Calu3 (cell line): ENCODE measurements around the gene ITGB1. TPM values are rescaled to one million over a fixed set of nuclear protein-coding genes. Genes with fewer than 3 reads are reported as not detected.

Source experiments
- BruUV-seq: library from RNA; stranded (reverse); fragments of 400-500 nt; replicated peaks from 2 replicates; lab custom pipeline; 2021; lab: Mats Ljungman, UMichigan
- CTCF ChIA-PET: fragments of 300-600 bp; sonication (Branson Sonifier 250); formaldehyde crosslinking; loops from one replicate; lab custom pipeline; 2022; ENCODE audit warnings: antibody characterized with exemption; lab: Charles Lee
- DNase-seq: peaks from one replicate; pipeline ENCODE4 v3.0.0; 2022
- H3K27ac Mint-ChIP-seq: one replicate; pipeline ENCODE4 v1.8.0; 2022; ENCODE audit warnings: mixed read lengths; ENCODE audit not compliant: unreplicated experiment
- H3K27me3 Mint-ChIP-seq: one replicate; pipeline ENCODE4 v1.8.0; 2022; ENCODE audit warnings: mixed read lengths; ENCODE audit not compliant: unreplicated experiment
- H3K36me3 Mint-ChIP-seq: one replicate; pipeline ENCODE4 v1.8.0; 2022; ENCODE audit warnings: mild to moderate bottlenecking, moderate library complexity, mixed read lengths; ENCODE audit not compliant: insufficient read depth, unreplicated experiment
- H3K4me1 Mint-ChIP-seq: one replicate; pipeline ENCODE4 v1.8.0; 2022; ENCODE audit warnings: mild to moderate bottlenecking, low read depth, mixed read lengths; ENCODE audit not compliant: unreplicated experiment
- H3K4me3 Mint-ChIP-seq: one replicate; pipeline ENCODE4 v1.8.0; 2022; ENCODE audit warnings: mild to moderate bottlenecking, low read depth, moderate library complexity, mixed read lengths; ENCODE audit not compliant: unreplicated experiment
- H3K9me3 Mint-ChIP-seq: one replicate; pipeline ENCODE4 v1.8.0; 2022; ENCODE audit warnings: low read depth, mixed read lengths; ENCODE audit not compliant: unreplicated experiment
- CTCF ChIP-seq: fragments of 200-600 bp; IDR thresholded peaks from one replicate; pipeline ENCODE4 v1.8.0; 2022; ENCODE audit warnings: antibody characterized with exemption; ENCODE audit not compliant: unreplicated experiment
- intact Hi-C: fragments of 100-400 bp; cut with micrococcal nuclease; formaldehyde crosslinking; loops from one replicate; pipeline ENCODE4 v1.10.0; 2022; ENCODE audit not compliant: unreplicated experiment
- total RNA-seq: library from RNA; stranded (reverse); gene quantifications from 2 replicates; pipeline ENCODE4 v1.2.3, GENCODE V29; 2022

ITGB1 gene
- total RNA-seq, 1 experiment from 2014 or later: 1,455 TPM

- Mint-ChIP-seq H3K36me3 (peaks cover 90% of the 10 kb centered on the region), H3K9me3 (no peaks in the 10 kb centered on the region), H3K4me3 (peak overlapping the region; percentile 98), H3K4me1 (peaks cover 40% of the 10 kb centered on the region), H3K27me3 (no peaks in the 10 kb centered on the region), H3K27ac (peak overlapping the region; percentile 97)
- no peak for TF ChIP-seq CTCF
- intact Hi-C loops: no loop called here
- BruUV-seq: no TSS peak
- CTCF ChIA-PET: interaction anchor here (0.8 to 2.5 kb wide), 2 partner anchors 12 to 52 kb away, joined by 3 to 8 read pairs; no protein-coding TSS in a partner anchor
- no peak for DNase-seq
These were observed 1.4 kb downstream of the ITGB1 start for GRCh38 chr10:32956365-32957197.

DNA sequence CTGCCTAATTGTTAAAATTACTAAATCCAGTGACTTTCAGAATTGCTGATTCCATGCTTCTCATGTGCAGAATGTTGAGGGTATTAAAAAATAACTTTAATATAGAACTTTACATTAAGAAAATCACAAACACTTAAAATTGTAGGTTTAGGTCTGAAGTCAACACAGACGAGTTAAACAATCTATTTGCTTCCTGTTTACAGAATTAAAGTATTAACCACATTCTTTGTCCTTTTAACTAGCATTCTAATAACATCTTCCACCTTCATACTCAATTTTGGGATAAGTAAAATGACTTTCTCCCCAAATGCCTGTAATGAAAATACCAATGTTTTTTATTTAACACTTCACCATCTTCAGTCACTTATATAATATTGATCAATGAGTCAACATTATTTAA, 2.2 kb downstream of the ITGB1 start:
- CTCF ChIA-PET: interaction anchor here (2.3 to 2.5 kb wide), 2 partner anchors 11 to 53 kb away, joined by 7 to 8 read pairs; no protein-coding TSS in a partner anchor
- intact Hi-C loops: no loop called here

DNA sequence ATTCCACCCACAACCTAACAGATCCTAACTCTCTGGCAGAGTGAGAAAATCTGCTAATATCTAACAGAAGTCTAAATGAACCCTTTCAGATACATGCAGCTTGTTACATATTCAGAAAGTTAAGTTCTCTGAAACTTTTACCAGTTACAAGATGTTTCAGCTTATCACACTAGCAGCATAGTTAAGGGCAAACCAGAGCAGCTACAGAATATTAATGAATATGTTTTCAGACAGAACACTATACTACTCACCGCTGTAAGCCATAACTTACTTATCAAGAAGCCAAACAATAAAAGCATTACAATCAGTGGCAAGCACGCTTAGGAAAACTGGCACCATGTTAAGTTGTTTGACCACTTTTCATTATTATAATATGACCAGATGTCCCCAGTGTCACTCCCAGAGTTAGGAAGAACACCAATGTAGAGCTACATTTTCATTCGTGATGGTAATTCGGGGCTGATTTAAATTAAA, 2.7 kb downstream of the ITGB1 start:
- Mint-ChIP-seq H3K27ac (peak overlapping the region; percentile 97), H3K4me1 (peaks cover 44% of the 10 kb centered on the region), H3K36me3 (peaks cover 98% of the 10 kb centered on the region), H3K9me3 (no peaks in the 10 kb centered on the region), H3K27me3 (no peaks in the 10 kb centered on the region), H3K4me3 (peak overlapping the region; percentile 98)
- TF ChIP-seq CTCF: no peak
- no peak for DNase-seq
- BruUV-seq: no TSS peak
- intact Hi-C loops: no loop called here
- CTCF ChIA-PET: interaction anchor here (1.4 to 2.5 kb wide), 3 partner anchors 11 to 53 kb away, joined by 4 to 8 read pairs (median 7); no protein-coding TSS in a partner anchor

More for the DNA sequence above, 2.2 kb downstream of the ITGB1 start:
- H3K9me3 Mint-ChIP-seq: no peaks in the 10 kb centered on the region
- H3K27ac Mint-ChIP-seq: peak overlapping the region; percentile 97
- no peak for DNase-seq
- no peaks in the 10 kb centered on the region for H3K27me3 Mint-ChIP-seq
- H3K4me3 Mint-ChIP-seq: peak overlapping the region; percentile 98
- peaks cover 98% of the 10 kb centered on the region for H3K36me3 Mint-ChIP-seq
- peaks cover 44% of the 10 kb centered on the region for H3K4me1 Mint-ChIP-seq
- TF ChIP-seq CTCF: no peak
- TSS peak; percentile 27 for BruUV-seq

DNA sequence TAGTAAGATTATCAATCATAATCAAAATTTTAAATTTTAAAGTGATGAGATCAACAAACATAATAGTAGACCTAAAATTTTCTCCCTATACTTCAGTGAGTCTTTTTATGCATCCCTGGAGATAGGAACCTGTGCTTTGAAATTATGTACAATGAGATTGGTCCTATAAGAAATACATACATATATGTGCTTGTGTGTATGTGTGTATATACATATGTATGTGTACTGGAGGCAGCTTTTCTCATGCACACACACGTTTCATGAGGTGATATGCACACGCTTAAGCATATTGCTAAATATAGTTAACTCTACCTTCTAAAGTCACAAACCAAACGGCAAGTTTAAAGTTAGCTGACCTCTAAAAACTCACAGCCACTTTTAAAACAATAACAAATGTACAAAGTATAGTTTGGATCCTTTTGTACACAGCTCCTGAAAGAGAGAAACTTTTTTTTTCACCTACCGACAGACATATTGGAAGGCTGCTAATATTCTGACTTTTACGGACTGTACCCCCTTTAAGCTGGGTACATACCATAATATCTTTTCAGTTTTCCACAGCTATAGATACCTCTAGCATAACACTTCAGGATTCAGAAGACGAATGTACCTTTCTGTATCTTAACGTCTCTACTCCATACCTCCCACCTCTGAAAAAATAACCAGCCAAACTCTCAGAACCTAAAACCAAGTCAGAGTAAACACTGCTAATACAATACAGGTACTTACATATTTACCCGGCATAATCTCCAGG, 3.3 kb downstream of the ITGB1 start:
- H3K4me1 Mint-ChIP-seq: peaks cover 43% of the 10 kb centered on the region
- H3K27me3 Mint-ChIP-seq: no peaks in the 10 kb centered on the region

More for the DNA sequence above, 3.3 kb downstream of the ITGB1 start:
- CTCF ChIA-PET: interaction anchor here (0.9 to 2.5 kb wide), 6 partner anchors 10 to 54 kb away, joined by 3 to 8 read pairs (median 5); no protein-coding TSS in a partner anchor
- no peak for TF ChIP-seq CTCF
- peak overlapping the region; percentile 98 for H3K4me3 Mint-ChIP-seq
- peak overlapping the region; percentile 97 for H3K27ac Mint-ChIP-seq
- no peak for DNase-seq
- intact Hi-C loops: no loop called here
- BruUV-seq: no TSS peak
- peaks cover 97% of the 10 kb centered on the region for H3K36me3 Mint-ChIP-seq
- no peaks in the 10 kb centered on the region for H3K9me3 Mint-ChIP-seq
